ENCODE data around the gene OXTR.

DNA sequence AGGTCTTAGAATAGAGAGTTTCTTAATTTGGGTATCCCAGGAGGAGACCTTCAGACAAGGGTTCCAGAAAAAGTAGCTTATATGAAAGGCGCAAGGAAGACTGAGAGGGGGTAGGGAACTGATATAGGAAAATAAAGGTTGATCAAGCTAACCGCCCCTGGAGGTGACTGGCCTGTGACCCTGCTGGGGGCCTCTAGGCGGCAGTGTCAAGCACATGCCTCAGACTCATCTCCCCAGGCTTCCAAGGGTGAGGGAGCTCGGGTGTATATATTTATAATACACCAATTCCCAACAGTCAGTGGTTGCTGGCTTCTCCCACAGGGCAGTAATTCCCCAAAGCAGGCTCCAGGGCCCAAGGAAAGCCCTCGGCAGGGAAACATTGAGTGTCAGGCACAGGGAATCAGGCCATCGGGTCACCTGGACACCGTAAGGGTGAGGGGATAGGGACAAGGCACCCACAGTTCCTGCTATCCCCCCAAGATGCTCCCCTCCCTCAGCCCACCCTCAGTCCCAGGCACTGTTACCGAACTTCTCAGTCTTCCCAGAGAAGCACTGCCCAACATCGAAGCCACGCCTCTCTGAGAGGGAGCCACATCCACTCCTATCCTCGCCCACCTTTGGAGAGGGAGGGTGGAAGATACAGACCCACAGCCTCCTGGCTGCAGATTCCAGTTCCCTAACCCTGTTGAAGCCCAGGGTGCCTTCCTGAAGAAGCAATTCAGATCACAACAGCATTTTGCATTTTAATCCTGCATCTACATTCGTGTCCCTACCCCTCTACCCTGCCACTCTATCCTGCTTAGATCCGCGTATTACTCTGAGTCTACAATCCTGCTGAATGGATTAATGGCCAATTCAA, 55.3 kb downstream of the OXTR start:
- TF ChIP-seq, protein P1, sequence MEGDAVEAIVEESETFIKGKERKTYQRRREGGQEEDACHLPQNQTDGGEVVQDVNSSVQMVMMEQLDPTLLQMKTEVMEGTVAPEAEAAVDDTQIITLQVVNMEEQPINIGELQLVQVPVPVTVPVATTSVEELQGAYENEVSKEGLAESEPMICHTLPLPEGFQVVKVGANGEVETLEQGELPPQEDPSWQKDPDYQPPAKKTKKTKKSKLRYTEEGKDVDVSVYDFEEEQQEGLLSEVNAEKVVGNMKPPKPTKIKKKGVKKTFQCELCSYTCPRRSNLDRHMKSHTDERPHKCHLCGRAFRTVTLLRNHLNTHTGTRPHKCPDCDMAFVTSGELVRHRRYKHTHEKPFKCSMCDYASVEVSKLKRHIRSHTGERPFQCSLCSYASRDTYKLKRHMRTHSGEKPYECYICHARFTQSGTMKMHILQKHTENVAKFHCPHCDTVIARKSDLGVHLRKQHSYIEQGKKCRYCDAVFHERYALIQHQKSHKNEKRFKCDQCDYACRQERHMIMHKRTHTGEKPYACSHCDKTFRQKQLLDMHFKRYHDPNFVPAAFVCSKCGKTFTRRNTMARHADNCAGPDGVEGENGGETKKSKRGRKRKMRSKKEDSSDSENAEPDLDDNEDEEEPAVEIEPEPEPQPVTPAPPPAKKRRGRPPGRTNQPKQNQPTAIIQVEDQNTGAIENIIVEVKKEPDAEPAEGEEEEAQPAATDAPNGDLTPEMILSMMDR (IDR thresholded peaks at IDR 0.05) = no peak
- no peak for TF ChIP-seq POLR2AphosphoS5 (IDR thresholded peaks at IDR 0.05; ENCODE audit: insufficient read depth in 1 of 2, low read depth in 1 of 2)

All from vagina (tissue), 2 donors.